NCI-H2196 (cell line): ENCODE measurements around the gene FRAS1.
"Not testable (repeated sequence)": the region's sequence is repeated elsewhere in the genome, so short reads cannot be mapped to it uniquely, and the experiment has no call there.

Source experiments
- DNase-seq: peaks from one replicate; lab custom pipeline; 2025; ENCODE audit not compliant: unreplicated experiment; lab: John Stamatoyannopoulos, UW

The FRAS1 gene

DNA sequence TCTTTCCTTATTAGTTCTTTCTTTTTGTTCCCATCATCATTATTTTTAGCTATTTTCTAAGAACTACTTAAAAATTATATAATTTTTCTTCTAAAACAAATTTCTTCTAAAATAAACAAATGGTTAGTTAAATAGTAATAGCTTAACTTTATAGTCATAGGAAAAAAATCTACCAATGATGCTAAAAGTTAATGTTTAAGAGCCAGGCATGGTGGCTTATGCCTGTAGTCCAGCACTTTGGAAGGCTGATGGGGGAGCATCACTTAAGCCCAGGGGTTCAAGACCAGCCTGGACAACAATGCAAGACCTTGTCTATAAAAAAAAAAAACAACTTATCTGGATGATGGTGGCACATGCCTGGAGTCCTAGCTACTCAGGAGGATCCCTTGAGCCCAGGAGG, 367.3 kb downstream of the FRAS1 start:
- DNase-seq = no peak

DNA sequence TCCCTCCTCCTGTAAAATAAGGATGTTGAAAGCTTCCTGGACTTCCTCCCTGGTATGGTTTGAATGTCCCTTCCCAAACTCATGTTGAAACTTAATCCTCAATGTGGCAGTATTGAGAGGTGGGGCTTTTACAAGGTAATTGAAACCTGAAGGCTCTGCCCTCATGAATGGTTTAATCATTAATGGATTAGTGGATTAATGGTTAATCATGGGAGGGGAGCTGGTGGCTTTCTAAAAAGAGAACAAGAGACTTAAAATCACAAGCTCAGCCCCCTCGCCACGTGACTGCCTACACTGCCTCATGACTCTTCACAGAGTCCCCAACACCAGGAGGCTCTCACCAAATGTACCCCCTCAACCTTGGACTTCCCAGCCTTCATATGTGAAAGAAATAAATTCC, 369.8 kb downstream of the FRAS1 start:
- no peak for DNase-seq

DNA sequence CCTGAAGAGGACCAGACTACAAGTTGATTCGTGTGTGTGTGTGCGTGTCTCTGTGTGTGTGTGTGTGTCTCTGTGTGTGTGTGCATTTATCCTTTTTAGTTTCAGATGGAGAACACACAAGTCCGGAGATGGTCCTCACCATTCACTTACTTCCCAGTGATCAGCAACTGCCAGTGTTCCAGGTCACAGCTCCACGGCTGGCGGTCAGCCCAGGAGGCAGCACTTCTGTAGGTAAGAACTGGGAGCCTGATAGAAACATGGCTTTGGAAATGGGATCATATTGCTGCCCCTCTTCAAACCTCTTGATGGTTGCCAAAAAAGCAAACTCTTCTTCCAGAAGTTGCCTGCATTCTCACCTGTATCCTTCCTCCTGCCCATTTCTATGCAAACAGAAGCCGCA, 371.9 kb downstream of the FRAS1 start:
- no peak for DNase-seq

DNA sequence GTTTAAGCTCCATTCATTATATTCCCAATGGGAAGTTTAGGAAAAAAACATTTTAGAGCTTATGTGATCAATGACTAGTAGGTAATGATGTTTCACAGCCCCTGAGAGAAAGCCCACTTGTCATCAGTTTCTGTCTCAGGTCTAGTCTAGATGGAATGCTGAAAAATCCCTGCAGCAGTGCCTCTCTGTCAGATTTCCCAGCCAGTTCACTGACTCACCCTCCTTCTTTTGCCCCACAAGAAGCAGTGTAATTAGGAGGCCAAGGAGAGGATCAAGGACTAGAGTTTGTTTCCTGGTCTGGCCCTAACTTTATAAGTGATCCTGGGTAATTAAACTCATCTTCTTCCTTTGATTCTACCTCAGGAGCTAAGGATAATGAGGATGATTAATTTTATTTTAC, 375.8 kb downstream of the FRAS1 start:
- no peak for DNase-seq

DNA sequence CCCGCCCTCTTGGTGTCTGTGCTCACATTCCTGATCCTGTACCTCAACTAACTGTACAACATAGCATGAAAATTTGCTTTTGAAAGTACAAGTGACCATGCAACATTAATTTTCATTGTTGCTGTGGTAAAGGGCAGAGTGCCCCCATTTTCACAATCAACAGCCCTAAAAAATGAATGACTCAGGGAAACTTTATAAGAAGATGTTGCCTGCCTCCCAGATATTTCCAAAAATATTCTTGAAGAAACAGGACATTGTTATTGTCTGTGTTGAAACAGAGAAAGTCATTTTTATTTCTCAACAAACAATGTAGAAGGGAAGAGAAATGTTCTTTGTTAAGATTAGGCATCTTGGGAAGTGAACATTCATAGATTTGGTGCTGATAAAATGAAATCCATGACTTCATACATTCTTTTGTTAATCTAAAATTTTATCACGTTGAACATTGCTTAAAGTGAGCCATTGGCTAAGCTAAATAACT, 380.5 kb downstream of the FRAS1 start:
- no peak for DNase-seq

DNA sequence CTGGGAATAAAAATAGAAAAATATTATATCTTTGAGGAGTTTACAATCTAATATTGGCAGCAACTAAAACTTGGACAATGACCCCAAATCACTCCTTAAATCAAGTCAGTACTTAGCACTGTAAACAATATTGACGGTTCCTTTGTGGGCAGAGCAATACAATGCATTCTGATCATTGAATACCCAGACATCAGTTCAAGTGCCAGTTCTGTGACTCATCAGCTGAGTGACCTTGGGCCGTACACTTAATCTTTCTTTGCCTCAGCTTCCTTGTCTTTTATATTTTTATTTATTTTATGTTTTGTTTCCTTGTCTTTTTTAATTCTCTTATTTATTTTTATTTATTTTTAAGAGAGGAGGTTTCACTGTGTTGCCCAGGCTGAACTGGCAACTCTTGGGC, 382.2 kb downstream of the FRAS1 start:
- DNase-seq = no peak

DNA sequence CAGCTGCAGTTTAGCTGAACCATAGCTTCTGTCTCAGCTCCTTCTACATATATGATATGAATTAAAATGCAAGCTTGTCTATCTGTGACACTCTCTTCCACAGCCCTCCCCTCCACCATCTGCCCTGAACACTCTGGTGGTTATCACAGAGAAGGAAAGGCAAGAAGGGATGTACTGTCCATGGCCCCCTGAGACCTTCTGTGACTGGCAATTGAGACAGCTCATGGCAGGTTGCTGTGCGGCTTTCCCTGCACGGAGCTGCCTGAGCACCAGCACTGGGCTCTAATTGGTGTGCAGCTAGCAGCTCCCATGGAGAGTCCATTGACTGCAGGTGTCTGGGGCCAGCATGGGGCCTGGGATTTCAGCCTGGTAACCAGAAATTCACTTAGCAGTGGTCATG, 384.6 kb downstream of the FRAS1 start:
- no peak for DNase-seq

DNA sequence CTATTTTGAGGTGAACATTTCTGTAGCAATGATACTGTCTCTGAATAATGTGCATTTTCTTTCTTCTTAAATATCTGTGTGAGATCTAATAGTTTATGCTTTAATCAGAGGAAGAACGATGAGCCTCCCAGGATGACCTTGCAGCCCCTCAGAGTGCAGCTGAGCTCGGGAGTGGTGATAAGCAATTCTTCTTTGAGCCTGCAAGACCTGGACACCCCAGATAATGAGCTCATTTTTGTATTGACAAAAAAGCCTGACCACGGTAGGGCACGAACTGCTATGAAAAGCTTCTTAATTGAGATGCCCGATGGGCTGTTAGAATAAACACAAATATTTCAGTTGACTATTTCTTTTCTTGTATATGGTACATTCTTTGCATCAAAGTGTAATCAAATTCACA, 389.5 kb downstream of the FRAS1 start:
- DNase-seq = no peak

DNA sequence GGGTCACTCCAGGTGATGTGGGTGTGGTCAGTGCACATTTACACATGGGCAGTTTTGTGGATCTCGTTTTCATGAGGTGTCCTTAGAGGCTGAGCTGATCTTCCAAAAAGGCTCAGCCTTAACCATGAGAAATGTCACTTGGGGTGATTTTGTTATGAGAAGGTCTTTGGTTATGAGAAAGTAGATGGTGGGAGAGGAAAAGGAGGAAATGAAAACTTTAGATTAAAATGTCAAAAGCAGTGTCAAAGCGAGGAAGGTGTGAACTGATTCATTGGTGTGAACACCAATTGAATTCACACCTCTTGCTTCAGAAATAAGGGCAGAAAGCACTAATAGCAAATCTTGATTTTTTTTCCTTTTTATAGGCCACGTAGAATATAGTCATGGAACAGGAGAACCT, 394.3 kb downstream of the FRAS1 start:
- no peak for DNase-seq

DNA sequence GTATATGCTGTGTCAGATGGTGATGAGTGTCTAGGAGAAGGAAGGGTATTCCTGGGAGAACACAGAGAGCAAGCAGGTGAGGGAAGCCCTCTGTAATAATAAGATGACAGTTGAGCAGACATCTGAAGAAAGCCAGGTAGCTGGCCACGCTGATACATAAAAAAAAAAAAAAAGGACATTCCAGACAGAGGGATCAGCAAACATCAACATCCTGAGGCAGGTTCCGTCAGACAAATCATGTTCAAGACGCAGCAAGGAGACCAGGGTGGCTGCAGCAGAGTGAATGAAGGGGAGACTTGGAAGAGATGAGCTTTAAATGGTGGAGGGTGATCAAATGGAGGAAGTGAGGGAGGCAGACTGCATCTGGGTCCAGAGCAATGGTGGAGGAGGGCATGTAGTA, 396.9 kb downstream of the FRAS1 start:
- DNase-seq = no peak

DNA sequence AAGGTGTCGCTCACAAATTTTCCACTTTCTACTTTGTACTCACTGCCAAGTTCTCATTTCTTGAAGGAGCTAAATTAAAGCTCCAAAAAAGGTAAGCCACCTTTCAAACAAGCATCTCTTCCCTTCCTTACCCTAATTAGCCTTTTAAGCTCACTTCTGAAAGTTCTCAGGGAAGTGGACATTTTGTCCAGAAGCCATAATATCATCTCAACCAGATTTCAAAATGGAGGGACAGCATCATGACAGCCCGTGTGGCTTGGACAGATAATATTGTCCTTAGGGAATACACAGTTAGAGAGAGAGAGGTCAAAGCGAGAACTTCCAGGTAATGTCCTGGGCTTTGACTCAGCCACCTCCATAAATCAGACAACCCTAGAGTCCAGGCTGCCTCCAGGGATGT, 400.6 kb downstream of the FRAS1 start:
- DNase-seq = no peak

DNA sequence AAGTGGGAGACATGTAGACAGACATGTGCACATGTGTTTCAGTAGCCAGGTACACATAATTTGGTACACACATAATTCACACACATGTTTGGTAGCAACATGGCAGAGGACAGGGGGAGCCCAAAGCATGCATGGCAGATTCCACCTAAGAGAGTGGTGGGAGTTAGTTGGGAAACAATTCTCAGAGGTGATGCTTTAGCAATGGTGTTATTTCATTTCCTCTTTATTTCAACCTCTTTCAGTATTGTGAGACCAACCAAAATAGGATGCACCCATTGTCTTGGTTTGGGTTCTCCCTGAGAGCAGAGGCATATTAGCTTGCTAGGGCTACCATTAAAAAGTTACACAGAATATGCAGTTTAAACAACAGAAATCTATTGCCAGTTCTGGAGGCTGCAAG, 402.2 kb downstream of the FRAS1 start:
- DNase-seq = no peak

DNA sequence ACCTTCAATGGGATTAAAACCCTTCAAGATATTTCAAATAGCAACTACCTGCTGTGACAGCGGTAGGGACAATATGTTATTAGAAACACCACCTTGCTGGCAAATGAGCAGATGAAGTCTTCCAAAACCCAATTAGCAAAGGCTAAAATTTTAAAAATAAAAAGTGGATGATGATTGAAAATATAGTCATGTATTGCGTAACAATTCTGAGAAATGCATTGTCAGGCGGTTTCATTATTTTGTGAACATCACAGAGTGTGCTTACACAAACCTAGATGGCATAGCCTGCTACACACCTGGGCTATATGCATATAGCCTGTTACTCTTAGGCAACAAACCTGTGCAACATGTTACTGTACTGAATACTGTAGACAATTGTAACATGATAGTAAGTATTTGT, 403.2 kb downstream of the FRAS1 start:
- DNase-seq = no peak

DNA sequence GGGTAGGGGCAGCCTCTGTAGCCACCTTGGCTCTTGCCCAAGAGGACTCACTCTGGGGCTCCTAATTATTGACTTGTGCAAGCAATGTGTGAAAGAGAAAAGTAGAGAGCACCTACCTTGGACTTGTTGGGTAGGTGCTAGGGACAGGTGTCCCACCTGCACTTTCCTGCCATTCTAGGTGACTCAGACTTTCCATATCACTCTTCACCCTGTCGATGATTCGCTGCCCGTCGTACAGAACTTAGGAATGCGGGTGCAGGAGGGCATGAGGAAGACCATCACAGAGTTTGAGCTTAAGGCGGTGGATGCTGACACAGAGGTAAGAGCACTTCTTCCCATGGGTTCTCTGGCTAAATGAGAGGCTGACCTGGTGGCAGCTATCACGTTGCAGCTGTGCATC, 407.1 kb downstream of the FRAS1 start:
- DNase-seq = no peak

DNA sequence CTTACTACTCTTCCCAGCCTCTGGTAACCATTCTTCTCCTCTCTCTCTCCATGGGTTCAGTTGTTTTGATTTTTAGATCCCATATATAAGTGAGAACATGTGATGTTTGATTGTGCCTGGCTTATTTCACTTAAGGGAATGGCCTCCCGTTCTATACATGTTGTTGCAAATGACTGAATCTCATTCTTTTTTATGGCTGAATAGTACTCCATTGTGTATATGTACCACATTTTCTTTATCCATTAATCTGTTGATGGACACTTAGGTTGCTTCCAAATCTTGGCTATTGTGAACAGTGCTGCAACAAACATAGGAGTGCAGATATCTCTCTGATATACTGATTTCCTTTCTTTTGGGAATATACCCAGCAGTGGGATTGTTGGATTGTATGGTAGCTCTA, 410.1 kb downstream of the FRAS1 start:
- DNase-seq = not testable (repeated sequence)

DNA sequence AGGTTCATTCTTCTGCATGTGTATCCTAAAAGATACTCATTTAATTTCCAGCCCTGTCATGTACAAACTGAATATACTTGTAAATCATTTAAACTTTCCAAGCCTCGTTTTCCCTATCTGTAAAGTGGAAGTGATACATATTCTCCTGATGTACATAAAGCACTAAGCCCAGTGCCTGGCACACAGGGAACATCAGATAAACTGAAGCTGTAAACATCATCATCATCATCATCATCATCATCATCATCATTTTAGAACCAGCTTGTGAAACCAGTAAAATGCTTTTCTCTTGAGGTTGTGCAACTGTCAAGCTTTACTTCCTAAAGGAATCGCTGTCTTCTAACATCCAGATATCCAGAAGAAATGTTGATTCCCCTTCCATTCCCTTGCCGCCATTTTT, 411.1 kb downstream of the FRAS1 start:
- no peak for DNase-seq

DNA sequence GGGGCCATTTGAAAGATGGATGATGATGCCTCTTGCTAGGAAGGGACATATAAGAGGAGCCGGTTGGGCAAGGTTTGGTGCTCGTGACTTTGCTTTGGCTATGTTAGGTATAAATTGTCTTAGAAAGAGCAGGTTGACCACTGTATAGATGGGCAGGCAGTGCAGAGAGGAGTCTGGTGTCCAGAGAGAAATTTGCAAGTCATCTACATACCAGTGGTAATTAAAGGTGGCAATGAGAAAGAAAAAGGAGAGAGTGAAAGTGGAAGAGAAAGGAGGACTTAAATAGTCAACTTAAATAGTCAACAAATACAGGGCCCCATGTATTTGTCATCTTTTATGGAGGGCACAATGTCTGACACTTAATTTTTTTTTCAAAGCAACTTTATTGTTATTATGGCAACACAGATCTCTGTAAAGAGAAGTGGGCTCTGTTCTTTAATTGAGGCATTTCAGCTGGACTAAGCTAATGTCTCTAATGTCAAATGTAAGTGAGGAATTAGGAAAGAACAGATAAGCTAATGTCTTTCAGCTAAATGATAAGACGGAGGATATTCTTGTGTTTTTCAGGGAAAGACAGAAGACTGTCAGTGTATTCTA, 419.1 kb downstream of the FRAS1 start:
- no peak for DNase-seq

DNA sequence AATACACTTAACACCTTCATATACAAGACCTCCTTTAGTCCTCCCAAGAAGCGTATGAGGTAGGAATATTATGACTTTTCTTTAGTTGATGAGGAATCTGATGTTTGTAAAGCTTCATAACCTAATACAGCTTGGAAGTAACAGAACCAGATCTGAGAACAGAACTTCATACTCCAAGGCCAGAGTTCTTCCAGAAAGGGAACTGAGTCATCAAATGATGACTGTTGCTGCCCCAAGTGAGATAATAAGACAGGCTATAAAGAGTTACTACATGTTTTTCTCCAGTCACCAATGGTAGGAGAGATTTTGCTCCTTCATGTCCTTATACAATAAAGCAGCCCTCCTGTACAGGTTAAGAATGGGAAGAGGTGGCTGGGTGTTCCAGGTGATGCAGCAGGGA, 420.2 kb downstream of the FRAS1 start:
- no peak for DNase-seq

DNA sequence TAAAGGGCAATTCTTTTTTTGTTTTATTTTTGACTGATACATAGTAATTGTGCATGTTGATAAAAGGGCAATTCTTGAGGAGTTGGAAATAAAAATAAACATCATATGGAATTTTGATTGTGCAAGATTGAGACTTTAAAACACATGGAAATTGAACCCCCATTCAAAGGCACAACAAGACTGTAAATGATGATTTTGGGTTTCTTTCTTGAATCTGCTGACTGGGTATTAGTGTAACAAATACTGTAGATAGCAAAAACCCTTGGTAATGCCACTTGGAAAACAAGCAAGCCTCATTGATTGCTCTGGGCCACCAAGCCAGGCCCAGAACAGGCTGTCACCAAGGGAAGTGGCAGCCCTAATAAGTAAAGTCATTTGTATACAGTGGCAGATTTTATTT, 421.4 kb downstream of the FRAS1 start:
- DNase-seq = no peak

DNA sequence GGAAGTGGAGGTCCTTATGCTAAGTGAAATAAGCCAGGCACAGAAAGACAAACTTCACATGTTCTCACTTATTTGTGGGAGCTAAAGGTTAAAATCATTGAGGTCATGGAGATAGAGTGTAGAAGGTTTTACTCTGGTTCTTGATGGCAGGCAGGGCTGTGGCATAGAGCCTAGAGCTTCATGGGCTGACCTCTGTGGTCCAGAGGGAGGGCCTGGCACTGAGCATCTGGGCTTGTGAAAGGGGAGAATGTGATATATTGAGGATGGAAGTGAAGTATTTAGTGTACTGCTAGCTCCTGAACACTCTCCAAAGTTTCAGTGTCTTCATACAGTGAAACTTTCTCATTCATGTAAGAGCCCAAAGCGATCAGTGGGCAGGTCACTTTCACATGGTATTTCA, 423.2 kb downstream of the FRAS1 start:
- DNase-seq = no peak

DNA sequence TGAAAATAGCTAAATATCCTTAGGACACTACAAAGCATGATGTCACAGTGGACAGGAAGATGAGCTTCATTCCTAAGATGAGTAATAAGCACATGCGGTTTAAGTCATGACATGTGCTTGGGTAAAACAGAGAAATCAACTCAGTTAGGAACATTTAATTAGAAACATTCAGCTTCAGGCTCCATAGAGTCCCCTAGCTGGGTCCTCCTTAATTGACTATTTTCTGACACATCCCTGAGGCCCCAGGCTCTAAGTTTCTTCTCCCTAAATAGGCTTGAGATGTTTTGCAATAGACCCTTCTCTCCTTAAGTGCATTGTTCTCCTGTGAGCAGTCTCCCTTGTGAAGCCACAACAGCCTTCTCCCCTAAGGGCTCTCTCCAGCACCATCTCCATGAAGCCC, 424.1 kb downstream of the FRAS1 start:
- DNase-seq = no peak

DNA sequence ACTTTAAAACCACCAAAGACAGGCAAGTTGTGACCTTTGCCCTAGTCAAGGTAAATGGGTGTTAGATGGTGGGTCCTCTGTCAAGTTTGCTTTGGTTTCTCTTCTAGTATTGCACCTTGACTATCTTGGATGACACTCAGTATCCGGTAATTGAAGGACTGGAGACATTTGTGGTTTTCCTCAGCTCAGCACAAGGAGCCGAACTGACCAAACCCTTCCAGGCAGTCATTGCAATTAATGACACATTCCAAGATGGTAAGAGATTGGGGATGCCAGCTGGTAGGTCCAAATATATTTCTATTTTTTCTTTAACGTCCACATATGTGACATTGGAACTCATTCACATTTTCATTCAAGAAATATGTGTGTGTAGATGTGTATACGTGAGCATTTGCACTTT, 425.2 kb downstream of the FRAS1 start:
- no peak for DNase-seq

DNA sequence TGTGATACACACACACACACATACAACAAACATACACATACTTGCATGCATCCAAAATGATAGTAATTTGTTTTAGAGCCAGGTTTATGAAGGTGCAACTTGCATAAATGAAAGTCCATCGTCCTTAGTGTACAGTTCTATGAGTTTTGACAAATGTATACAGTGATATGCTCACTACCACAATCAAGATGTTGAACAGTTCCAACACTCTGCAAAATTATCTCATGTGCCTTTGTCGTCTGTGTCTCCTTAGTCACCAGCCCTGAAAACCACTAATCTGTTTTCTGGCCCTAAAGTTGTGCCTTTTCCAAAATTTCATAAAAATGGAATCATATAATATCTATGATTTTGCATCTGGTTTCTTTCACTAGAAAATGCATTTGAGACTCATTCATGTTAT, 426.7 kb downstream of the FRAS1 start:
- no peak for DNase-seq

DNA sequence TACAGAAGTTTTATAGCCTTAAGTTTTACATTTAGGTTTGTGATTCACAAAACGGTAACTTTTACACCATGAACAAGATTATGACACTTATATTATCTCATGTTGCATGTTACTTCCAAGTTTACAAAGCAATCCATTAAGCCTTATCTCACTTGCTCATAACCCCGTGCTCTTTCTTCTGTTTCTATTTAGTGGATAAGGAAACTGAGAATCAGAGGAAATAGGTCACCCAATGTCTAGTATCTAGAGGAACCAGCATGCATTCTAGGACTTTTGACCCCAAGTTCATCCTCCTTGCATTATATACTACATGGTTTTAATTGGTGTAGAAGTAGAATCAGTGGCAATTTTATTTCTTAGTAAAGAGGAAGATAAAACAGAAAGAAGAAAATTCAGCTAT, 427.5 kb downstream of the FRAS1 start:
- DNase-seq = no peak
